HUES48 (cell line): ENCODE results near the gene PPP3CA.

Experiments
- H3K27ac ChIP-seq: one replicate; pipeline ENCODE4 v1.7.0; 2013; ENCODE audit warnings: low read depth, low read length, inconsistent platforms
- H3K27me3 ChIP-seq: 2 replicates; pipeline ENCODE4 v1.6.1; 2013; ENCODE audit warnings: mild to moderate bottlenecking, low read length; ENCODE audit not compliant: control insufficient read depth, insufficient read depth
- H3K36me3 ChIP-seq: 2 replicates; pipeline ENCODE4 v1.6.1; 2013; ENCODE audit warnings: low read length; ENCODE audit not compliant: control insufficient read depth, insufficient read depth
- H3K4me1 ChIP-seq: 2 replicates; pipeline ENCODE4 v1.6.1; 2013; ENCODE audit warnings: mild to moderate bottlenecking, low read length; ENCODE audit not compliant: control insufficient read depth, insufficient read depth
- H3K4me3 ChIP-seq: 2 replicates; pipeline ENCODE4 v1.5.1; 2013; ENCODE audit warnings: mild to moderate bottlenecking, low read depth, low read length
- H3K9ac ChIP-seq: 2 replicates; pipeline ENCODE4 v1.6.1; 2013; ENCODE audit warnings: mild to moderate bottlenecking, low read depth, low read length, moderate library complexity
- H3K9me3 ChIP-seq: 2 replicates; pipeline ENCODE4 v1.6.1; 2013; ENCODE audit warnings: low read length; ENCODE audit not compliant: control insufficient read depth, insufficient read depth

PPP3CA gene

DNA sequence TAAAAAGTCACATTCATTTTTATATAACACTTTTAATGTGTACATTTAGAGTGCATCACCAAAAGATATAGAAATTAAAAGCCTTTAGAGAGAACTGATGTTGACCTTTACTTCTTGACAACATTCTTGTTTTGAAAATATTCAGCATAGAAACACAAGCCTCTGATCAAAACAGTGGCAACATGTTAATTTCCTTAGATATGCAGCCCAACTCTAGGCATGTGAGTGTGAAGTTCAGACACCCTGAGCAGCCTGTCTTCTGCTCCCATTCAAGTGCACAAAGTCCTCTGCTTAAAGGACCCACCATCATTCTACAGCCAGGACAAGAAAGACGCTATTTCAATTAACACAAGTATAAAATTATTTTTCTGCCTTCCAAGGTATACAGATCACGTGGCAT, 60.0 kb downstream of the PPP3CA start:
- Histone ChIP-seq H3K4me1 (peaks cover 62% of the 10 kb centered on the region), H3K27ac (no peak overlapping the region)

GRCh38 chr4:101286663-101287062, 60.7 kb downstream of the PPP3CA start:
- no peak overlapping the region for H3K4me3 ChIP-seq
- H3K9ac ChIP-seq, result no peak overlapping the region
- no peak overlapping the region for H3K27ac ChIP-seq
- no peaks in the 10 kb centered on the region for H3K36me3 ChIP-seq
- peaks cover 69% of the 10 kb centered on the region for H3K4me1 ChIP-seq
- H3K9me3 ChIP-seq, result no peaks in the 10 kb centered on the region
- no peaks in the 10 kb centered on the region for H3K27me3 ChIP-seq

More for the DNA sequence above, 60.0 kb downstream of the PPP3CA start:
- Histone ChIP-seq H3K36me3 (no peaks in the 10 kb centered on the region), H3K4me3 (no peak overlapping the region), H3K27me3 (no peaks in the 10 kb centered on the region), H3K9ac (no peak overlapping the region), H3K9me3 (no peaks in the 10 kb centered on the region)

DNA sequence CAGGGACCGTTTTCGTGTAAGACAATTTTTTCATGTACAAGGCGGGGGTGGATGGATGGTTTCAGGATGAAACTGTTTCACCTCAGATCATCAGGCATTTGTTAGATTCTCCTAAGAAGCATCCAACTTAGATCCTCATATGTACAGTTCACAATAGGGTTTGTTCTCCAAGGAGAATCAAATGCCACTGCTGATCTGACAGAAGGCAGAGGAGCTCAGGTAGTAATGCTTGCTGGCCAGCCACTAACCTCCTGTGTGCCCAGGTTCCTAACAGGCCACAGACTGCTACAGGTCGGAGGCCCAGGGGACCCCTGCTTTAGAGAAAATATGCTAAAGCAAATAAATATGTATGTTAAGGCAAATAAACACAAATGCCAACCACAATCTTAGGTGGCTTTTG, 61.3 kb downstream of the PPP3CA start:
- Histone ChIP-seq H3K27me3 (no peaks in the 10 kb centered on the region), H3K4me1 (peaks cover 75% of the 10 kb centered on the region), H3K36me3 (no peaks in the 10 kb centered on the region), H3K4me3 (no peak overlapping the region), H3K9ac (no peak overlapping the region), H3K27ac (peak overlapping the region; percentile 43), H3K9me3 (no peaks in the 10 kb centered on the region)

DNA sequence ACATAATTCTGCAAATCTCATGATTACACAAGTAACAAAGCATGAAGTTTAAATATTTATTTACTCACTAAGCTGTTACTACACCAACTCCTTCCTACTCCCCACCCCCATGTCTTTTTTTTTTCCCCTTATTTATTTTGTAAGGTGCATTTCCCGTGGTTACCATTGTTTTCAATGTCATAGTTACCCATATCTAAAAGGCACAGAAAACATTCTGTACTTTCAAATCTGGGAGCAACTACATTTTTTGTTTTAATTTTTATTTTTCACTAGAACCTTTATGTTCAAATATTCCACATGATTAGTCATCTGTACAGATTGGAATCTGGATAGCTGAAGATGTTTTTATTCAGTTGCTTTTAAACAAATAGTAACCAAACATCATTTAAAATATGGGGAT, 62.8 kb downstream of the PPP3CA start:
- H3K9ac ChIP-seq, result no peak overlapping the region
- H3K4me3 ChIP-seq, result no peak overlapping the region
- no peaks in the 10 kb centered on the region for H3K9me3 ChIP-seq
- H3K27ac ChIP-seq, result no peak overlapping the region
- no peaks in the 10 kb centered on the region for H3K27me3 ChIP-seq
- H3K36me3 ChIP-seq, result no peaks in the 10 kb centered on the region
- peaks cover 82% of the 10 kb centered on the region for H3K4me1 ChIP-seq

- H3K9ac ChIP-seq, result no peak overlapping the region
- no peaks in the 10 kb centered on the region for H3K27me3 ChIP-seq
- H3K4me3 ChIP-seq, result no peak overlapping the region
- peaks cover 84% of the 10 kb centered on the region for H3K4me1 ChIP-seq
- no peaks in the 10 kb centered on the region for H3K9me3 ChIP-seq
- H3K27ac ChIP-seq, result peak overlapping the region; percentile 88
- H3K36me3 ChIP-seq, result no peaks in the 10 kb centered on the region
Measured at GRCh38 chr4:101283434-101283833, 63.9 kb downstream of the PPP3CA start.

DNA sequence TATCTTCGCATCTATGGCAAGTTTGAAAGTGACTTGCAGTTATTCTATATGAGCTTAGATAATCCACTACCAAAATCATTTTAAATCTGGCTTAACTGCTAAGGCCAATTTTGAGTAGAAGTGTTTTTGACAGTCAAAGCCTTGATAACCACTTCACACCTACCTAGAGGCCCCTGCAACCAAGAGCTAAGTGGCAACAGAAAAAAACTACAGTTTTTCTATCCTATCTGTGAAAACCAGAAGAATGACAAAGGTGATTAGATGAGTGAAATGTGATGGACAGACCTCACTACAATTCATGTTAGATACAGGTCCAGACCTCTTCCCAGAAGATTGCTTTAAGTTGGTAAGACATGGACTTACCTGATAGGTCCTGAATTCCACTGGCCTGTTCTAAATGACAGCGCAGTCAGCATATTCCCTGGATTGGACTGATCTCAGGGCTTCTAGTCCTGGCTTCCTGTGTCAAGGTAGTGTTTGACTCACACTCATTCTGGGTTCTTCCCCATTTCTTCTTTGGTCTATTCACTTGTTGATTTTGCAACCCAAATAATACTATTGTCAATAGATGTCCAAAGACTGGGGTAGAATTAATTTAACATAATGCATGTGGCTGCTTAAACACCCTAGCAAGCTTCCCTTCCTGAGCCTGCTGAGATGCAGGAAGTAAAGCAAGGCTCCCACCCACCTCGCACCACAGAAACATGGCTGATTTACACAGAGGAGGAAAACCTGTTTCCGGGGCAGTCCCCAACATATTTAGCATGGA, 65.1 kb downstream of the PPP3CA start:
- peak overlapping the region; percentile 88 for H3K27ac ChIP-seq
- peaks cover 76% of the 10 kb centered on the region for H3K4me1 ChIP-seq

DNA sequence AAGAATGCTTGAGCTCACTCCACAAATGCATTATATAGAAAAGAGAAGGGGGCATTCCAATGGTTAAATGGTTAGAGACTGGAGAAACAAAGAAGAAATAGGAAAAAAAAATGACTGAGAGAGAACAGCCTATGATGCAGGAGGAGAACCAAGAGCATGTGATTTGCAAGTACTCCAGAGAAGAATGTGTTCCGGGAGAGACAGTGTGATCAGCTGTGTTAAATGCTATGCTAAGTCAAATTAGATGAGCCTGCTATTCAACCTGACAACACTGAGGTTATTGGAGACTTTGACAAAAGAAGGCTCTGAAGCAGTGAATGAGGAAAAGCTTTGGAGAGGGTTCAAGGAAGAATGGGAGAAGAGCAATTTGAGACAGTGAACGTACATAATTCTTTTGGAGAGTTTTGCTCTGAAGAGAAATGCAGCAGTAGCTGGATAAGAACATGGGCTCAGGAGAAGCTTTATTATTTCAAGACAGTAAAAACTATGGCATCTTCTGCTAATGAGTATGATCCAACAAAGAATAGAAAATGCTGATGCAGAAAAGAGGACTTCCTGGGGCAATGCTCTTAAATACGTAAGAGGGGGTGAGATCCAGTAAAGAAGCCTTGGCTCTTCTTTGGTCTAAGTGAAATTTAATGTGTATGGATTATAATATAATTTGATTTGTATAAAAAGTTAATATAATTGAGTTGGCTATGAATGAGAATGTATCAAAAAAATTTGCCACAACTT, 66.3 kb downstream of the PPP3CA start:
- Histone ChIP-seq H3K27ac (peak overlapping the region; percentile 88), H3K9ac (no peak overlapping the region), H3K27me3 (no peaks in the 10 kb centered on the region), H3K4me3 (no peak overlapping the region), H3K36me3 (no peaks in the 10 kb centered on the region), H3K9me3 (no peaks in the 10 kb centered on the region), H3K4me1 (peaks cover 65% of the 10 kb centered on the region)

More for the DNA sequence above, 65.1 kb downstream of the PPP3CA start:
- no peak overlapping the region for H3K4me3 ChIP-seq
- no peaks in the 10 kb centered on the region for H3K27me3 ChIP-seq
- no peaks in the 10 kb centered on the region for H3K9me3 ChIP-seq
- H3K36me3 ChIP-seq, result no peaks in the 10 kb centered on the region
- H3K9ac ChIP-seq, result no peak overlapping the region

- Histone ChIP-seq H3K27ac (peak overlapping the region; percentile 38), H3K4me3 (no peak overlapping the region), H3K9me3 (no peaks in the 10 kb centered on the region), H3K4me1 (peaks cover 55% of the 10 kb centered on the region), H3K36me3 (no peaks in the 10 kb centered on the region), H3K27me3 (no peaks in the 10 kb centered on the region), H3K9ac (no peak overlapping the region)
Measured at GRCh38 chr4:101279377-101279871, 67.9 kb downstream of the PPP3CA start.

- no peak overlapping the region for H3K9ac ChIP-seq
- H3K27me3 ChIP-seq, result no peaks in the 10 kb centered on the region
- H3K36me3 ChIP-seq, result no peaks in the 10 kb centered on the region
- no peaks in the 10 kb centered on the region for H3K9me3 ChIP-seq
- no peak overlapping the region for H3K27ac ChIP-seq
- peaks cover 37% of the 10 kb centered on the region for H3K4me1 ChIP-seq
- no peak overlapping the region for H3K4me3 ChIP-seq
Measured at GRCh38 chr4:101277671-101278070, 69.7 kb downstream of the PPP3CA start.

DNA sequence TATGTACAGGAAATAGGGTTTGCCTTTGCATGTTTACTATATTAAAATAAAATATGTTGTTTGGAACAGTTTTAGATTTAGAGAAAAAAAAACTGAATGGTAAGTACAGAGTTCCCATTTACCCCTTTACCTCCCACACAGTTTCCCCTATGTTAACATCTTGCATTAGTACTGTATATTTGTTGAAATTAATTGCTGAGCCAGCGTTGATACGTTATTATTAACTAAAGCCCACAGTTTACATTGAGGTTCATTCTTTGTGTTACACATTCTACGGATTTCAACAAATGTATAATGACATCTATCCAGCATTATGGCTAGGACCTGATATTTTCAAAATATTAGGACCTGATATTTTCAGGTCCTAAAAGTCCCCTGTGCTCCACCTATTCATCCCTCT, 70.7 kb downstream of the PPP3CA start:
- no peaks in the 10 kb centered on the region for H3K36me3 ChIP-seq
- H3K9ac ChIP-seq, result no peak overlapping the region
- H3K27me3 ChIP-seq, result no peaks in the 10 kb centered on the region
- H3K4me1 ChIP-seq, result peaks cover 27% of the 10 kb centered on the region
- H3K9me3 ChIP-seq, result no peaks in the 10 kb centered on the region
- no peak overlapping the region for H3K4me3 ChIP-seq
- H3K27ac ChIP-seq, result no peak overlapping the region
